PC-3 (cell line): ENCODE results near the gene SDK2.

Experiments
- EZH2 ChIP-seq: fragments of 300-600 bp; sonication (generic); IDR thresholded peaks from one replicate; pipeline ENCODE4 v1.6.1; 2017; ENCODE audit warnings: antibody characterized with exemption, mild to moderate bottlenecking, low read length; ENCODE audit not compliant: unreplicated experiment
- EZH2phosphoT487 ChIP-seq: fragments of 300-600 bp; sonication (generic); IDR thresholded peaks from 2 replicates; pipeline ENCODE4 v1.6.1; 2018; ENCODE audit warnings: mild to moderate bottlenecking, antibody characterized with exemption, low read length, borderline replicate concordance
- TF ChIP-seq, protein P1 (sequence below): fragments of 300-600 bp; sonication (generic); conservative IDR thresholded peaks from 2 replicates; pipeline ENCODE4 v1.5.1; 2017; ENCODE audit warnings: antibody characterized with exemption, low read depth, mild to moderate bottlenecking, low read length

DNA sequence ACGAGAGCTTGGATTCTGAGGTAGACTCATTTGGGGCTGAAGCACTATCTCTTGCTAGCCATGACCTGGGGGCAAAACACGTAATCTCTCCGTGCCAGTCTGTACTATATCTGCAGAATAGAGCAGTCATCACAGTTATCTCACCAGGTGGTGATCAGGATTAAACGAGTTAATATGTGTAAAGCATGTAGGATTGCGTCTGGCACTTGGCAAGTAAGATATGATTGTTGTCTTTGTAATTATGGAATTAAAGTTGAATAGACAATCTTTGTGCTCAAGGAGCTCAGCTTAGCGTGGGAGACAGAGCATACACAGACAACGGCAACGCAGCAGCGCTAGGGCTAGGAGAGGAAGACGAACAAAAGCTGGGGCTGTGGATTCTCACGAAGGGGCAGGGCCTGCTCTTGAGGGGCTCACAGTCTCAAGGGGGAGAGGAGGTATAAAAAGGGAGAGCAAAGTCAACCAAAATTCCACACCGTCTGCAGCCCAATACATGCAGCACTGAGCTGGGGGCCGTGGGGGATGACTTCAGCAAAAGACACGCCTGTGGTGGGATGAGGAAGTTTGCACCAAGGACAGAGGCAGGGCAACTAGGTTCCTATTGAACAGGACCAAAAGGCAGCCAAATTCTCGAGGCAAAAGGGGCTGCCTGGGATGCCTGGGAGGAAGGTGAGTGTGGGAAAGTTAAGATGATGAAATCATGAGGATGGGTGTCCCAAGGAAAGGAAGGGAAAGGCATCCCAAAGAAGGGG, 68.6 kb downstream of the SDK2 start:
- TF ChIP-seq, protein P1, sequence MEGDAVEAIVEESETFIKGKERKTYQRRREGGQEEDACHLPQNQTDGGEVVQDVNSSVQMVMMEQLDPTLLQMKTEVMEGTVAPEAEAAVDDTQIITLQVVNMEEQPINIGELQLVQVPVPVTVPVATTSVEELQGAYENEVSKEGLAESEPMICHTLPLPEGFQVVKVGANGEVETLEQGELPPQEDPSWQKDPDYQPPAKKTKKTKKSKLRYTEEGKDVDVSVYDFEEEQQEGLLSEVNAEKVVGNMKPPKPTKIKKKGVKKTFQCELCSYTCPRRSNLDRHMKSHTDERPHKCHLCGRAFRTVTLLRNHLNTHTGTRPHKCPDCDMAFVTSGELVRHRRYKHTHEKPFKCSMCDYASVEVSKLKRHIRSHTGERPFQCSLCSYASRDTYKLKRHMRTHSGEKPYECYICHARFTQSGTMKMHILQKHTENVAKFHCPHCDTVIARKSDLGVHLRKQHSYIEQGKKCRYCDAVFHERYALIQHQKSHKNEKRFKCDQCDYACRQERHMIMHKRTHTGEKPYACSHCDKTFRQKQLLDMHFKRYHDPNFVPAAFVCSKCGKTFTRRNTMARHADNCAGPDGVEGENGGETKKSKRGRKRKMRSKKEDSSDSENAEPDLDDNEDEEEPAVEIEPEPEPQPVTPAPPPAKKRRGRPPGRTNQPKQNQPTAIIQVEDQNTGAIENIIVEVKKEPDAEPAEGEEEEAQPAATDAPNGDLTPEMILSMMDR: no peak
- TF ChIP-seq EZH2 (no peak), EZH2phosphoT487 (no peak)
